HTERT RPE-1 (cell line): ENCODE results near the gene FMNL1.
"Not testable (repeated sequence)": the region's sequence is repeated elsewhere in the genome, so short reads cannot be mapped to it uniquely, and the experiment has no call there.

Experiments used
- in situ Hi-C: fragments of 300-500 bp; cut with MboI; formaldehyde crosslinking; loops from 4 replicates; pipeline ENCODE4 v1.14.3; 2020; ENCODE audit warnings: low sequenced_read_pairs

Gene FMNL1, protein sequence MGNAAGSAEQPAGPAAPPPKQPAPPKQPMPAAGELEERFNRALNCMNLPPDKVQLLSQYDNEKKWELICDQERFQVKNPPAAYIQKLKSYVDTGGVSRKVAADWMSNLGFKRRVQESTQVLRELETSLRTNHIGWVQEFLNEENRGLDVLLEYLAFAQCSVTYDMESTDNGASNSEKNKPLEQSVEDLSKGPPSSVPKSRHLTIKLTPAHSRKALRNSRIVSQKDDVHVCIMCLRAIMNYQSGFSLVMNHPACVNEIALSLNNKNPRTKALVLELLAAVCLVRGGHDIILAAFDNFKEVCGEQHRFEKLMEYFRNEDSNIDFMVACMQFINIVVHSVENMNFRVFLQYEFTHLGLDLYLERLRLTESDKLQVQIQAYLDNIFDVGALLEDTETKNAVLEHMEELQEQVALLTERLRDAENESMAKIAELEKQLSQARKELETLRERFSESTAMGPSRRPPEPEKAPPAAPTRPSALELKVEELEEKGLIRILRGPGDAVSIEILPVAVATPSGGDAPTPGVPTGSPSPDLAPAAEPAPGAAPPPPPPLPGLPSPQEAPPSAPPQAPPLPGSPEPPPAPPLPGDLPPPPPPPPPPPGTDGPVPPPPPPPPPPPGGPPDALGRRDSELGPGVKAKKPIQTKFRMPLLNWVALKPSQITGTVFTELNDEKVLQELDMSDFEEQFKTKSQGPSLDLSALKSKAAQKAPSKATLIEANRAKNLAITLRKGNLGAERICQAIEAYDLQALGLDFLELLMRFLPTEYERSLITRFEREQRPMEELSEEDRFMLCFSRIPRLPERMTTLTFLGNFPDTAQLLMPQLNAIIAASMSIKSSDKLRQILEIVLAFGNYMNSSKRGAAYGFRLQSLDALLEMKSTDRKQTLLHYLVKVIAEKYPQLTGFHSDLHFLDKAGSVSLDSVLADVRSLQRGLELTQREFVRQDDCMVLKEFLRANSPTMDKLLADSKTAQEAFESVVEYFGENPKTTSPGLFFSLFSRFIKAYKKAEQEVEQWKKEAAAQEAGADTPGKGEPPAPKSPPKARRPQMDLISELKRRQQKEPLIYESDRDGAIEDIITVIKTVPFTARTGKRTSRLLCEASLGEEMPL

DNA sequence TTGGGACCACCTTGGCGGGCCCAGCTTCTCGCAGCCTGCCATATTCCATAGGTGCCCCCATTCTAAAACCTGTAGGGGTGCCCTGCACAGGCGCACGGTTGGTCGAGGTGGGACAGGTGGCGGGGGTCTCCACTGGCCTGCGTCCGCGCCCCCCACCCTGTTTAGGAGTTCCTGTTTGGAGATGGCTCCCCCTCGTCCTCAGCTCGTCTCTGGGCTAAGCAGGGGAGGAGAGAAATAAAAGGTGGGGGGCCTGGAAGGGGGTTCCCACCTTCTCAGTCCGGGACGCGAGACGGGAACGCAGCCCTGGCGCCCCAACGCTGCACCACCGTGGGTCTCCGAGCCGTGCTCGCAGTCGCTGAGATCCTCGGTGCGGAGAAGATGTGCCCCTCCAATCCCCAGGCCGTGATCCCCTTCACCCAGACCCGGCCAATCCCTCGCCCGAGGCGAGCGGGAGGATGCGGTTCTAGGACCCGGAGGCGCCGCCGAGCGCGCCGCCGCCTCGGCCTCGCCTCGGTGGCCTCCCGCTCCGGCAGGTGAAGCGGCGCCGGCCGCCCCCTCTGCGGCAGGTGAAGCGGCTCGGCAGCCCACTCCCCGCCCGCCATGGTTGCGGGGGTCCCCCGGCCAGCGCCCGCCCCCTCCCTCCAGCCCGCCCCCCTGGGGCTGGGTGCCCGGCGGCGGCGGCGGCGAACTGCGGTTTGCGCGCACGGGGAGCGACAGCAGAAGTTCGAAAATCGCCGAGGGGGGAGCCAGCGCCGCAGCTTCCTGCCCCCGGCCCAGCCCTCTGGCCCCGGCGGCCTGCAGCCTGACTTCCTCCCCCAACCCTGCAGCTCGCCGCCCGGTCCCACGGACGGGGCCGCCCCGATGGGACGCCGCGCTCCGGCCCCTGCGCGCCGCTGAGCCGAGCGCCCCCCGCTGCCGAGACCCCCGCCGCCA is at the start of gene FMNL1:
TSS of gene FMNL1 (plus strand) at position 805 of the 933 bp plus-strand sequence. CDS start 240 bp downstream, outside the sequence.
- in situ Hi-C loops, result no loop called here

DNA sequence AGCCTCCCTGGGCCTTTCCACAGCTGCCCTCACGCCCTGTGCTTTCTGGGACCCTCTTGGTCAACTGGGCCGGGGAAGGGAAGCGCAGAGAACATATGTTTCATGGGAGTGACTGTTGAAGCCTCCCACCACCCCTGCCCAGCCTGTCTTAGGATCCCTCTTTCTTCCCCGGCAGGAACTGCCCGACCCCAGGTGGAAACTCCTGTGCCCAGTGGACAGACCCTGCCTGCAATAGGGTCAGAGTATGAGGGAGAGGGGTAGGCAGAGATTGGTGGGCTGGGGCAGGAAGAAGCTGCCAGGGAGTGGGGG is 49.5 kb upstream of the FMNL1 start:
- in situ Hi-C loops, result no loop called here

DNA sequence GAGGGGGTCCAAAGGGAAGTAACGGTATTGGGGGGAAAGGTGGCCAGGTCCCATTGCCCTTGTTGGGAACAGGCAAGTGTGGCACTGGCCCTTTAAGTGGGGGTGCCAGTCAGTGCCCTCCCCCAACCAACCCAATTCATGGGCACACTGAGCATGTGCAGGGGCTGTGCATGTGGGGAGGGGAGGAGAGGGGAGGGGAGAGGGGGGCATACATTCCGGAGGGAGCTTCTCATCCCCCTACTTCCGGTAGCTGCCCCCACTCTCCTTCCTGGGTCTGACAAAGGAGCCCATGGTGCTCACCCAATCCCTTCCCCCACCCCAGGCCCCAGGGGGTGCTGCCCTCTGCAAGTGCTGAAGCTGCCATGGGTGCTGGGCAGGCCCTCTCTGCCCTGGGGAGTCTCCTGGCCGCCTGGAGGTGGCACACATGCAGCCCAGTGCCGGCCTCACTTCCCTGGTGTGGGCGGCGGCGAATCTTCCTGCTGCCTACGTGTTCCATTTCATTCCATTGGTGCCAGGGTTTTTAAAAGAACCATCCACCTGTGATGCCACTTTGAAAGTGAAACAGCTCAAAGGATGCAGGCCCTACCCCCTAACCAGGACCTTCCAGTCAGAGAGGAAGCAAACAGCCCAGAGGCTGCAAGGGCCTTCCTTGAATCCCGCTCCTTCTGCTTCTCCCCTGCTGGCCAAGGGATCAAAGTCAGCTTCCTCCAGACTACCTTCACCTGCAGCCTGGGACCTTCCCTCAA is 49.0 kb upstream of the FMNL1 start:
- in situ Hi-C loops, result no loop called here

DNA sequence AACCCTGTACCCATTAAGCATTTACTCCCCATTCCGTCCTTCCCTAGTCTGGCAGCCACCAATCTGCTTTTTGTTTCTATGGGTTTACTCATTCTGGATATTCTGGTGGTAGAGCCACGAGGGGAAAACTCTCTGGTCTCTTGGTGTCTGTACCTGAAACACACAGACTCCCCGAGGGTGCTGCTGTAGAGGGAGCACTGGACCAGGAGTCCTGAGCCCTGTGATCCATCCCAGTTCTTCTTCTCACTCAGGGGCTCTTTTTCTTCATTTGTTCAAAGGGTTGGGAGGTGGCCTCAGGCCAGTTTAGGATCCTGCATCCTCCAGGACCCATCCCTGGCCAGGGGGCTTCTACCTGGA is 45.9 kb upstream of the FMNL1 start:
- in situ Hi-C loops, result no loop called here

DNA sequence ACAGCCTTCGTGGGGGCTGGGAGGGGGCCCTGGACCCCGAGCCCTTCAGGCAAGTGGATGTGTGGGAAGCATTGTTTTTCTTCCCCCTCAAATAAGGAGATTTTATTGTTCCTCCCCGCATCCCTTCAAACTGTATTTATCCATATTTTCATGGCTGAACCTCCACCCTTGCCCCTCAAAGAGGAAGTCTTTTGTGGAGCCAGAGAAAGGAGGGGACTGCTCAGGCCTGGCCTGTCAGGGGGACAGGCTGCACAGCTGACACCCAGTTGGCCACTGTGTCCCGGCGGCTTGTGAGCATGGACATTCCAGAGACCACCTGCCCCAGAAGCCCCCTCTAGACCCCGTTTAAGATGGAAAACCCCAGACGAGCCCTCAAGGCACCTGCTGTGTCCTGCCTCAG is 44.1 kb upstream of the FMNL1 start:
- in situ Hi-C loops, result no loop called here

DNA sequence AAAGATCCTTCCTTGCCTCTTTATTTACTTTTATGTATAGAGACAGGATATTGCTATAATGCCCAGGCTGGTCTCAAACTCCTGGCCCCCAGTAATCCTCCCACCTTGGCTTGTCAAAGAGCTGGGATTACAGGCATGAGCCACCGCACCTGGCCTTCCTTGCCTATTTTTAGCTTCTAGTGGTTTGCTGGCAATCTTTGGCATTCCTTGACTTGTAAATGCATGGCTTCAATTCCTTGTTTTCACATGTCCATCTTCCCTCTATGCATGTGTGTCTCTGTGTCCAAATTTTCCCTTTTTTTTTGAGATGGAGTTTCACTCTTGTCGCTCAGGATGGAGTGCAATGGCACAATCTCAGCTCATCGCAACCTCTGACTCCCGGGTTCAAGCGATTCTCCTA is 37.5 kb upstream of the FMNL1 start:
- in situ Hi-C loops, result no loop called here

DNA sequence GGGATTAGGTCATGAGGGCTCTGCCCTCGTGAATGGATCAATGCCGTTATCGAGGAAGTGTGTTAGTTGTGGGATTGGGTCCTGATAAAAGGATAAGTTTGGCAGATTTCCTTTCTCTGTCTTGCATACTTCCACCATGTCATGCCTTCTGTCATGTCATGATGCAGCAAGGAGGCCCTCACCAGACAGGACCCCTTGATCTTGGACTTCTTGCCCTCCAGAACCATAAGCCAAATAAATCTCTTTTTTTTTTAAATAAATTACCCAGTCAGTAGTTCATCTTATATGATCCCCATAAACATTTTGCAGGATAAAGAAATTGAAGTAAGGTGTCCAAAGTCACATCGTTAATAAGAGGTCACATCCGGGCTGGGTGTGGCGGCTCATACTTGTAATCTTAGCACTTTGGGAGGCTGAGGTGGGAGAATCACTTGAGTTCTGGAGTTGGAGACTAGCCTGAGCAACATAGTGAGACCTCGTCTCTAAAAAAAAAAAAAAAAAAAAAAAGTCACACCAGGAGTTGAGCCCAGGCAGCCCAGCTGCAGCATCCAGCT is 34.8 kb upstream of the FMNL1 start:
- in situ Hi-C loops, result no loop called here

DNA sequence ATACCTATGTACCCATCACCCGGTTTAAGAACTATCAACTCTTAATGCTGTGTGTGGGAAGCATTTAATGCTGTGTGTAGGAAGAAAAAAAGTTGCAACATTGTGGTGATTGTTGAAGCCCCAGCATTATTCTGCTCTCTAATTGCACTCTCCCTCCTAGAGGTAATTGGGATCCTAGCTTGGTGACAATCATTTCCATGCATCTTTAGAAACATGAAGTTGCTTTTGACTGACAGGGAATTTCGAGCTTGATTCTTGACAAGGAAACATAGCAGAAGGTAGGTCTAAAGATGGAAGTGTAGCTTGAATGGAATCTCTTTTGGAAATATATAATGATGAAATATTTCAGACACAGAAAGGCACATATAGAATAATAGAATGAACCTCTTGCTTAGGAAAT is 32.7 kb upstream of the FMNL1 start:
- in situ Hi-C loops, result no loop called here

DNA sequence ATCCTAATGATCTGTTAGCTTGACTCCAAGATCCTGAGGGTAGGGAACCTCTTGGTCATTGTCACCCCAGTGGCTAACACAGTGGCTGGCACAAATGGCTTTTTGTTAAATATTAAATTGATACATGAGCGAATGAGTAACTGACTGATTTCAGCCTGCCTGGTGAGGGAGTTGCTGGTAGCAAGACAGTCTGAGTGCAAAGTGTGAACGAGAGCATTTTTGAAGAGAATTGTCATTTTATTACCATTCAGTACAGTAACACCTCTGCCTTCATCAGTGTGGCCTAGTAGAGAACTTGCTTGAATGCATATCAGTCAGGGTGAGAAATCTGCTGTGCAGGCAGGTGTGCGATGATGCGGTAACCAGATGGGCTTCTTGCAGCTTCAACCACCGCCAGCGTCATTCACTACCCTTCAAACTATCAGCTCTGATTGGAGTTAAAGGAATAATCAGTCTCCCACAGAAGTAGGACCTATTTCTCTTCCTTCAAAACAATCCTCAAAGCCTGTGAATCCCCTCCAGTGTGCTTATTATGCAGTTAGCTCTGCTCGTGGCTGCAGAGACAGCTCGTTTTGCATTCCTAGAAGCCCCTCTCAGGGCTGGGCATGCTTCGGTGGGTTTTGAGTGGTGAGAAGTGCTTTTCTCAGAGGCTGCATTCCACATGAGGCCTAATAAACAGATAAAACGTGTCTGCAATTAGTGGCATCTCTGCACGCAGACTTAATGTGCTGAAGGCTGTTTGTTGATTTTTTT is 31.0 kb upstream of the FMNL1 start:
- in situ Hi-C loops, result no loop called here

DNA sequence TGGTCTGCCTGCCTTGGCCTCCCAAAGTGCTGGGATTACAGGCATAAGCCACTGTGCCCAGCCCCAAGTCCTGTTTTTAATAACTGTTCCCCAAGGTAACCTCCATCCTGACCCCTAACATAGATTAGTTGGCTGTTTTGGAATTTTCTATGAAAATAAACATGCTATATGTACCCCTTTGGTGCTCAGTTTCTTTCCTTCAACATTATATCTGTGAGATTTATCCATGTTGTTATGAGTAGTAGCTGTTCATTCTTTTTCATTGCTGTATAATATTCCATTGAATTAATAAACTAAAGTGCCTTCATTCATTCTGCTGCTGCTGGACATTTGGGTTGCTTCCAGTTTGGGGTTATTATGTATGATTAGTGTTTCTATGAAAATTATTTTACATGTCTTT is 26.3 kb upstream of the FMNL1 start:
- in situ Hi-C loops, result no loop called here

DNA sequence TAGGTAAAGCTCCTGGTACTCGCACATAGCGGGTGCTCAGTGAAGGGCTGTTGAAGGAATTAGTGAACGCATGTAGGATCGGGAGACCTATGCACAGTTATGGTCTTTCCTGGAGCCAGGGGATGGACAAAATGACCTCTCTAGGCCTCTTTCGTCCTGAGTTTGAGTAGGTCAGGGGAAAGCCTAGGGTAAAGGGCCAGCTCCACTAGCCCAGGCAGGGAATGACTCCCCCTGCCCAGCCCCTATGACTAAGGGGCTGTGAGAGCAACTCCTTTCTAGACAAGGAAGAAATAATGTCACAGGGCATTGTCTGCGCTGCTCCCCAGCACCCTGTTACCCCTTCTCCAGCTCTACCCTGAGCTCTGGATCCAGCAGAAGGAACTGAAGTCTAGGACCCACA is 24.6 kb upstream of the FMNL1 start:
- in situ Hi-C loops, result no loop called here

DNA sequence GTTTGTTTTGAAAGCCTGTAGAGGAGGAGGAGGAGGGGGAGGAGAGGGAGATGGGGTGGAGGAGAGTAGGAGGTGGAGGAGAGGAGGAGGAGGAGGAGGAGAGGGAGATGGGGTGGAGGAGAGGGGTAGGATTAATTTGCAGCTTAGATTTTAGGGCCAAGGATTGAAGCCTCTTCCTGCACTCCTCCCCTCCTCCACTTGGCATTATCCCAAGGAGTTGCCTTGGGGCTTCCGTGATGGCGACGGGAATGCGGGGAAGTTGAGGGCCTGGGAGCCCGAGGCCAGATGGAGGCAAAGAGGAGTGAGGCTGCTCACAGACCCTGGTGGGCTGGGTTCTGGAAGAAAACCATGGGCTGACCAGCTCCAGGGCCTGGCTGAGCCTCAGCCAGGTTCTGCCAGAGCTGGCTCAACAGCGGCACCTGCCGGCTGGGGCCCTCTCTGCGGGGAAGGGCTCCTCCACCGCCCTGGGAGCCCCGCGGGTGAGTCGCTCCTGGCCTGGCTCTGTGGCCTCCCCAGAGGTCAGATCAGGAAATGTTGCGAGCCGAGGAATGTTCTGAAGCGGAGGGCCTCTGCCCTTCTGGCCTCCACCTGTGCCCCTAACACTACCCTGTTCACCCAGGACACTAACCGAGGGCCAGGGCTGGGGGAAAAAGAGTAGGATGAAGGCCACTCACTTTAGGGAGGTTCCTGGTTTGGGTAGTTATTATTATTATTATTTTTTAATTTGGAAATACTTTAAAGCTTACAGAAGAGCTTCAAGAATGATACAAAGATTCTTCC is 23.9 kb upstream of the FMNL1 start:
- in situ Hi-C loops, result no loop called here

DNA sequence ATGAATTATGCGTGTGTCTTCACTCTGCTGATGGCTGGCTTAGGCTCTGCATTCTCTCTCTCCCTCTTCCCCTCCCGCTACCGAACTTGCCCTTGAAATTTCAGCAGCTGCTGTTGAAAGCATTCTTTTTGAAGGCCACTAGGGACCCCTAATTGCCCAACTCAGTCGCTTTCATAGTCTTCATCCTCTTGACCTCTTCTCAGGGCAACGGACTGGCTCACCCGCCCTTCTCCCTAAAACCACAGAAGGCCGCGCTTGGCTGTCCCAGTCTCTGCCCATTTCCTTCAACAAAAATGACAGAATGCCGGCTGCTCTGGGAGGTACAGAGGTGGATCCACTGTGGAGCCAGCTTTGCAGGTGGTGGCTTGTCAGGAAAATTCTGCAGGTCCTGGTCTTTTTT is 21.0 kb upstream of the FMNL1 start:
- in situ Hi-C loops, result no loop called here

DNA sequence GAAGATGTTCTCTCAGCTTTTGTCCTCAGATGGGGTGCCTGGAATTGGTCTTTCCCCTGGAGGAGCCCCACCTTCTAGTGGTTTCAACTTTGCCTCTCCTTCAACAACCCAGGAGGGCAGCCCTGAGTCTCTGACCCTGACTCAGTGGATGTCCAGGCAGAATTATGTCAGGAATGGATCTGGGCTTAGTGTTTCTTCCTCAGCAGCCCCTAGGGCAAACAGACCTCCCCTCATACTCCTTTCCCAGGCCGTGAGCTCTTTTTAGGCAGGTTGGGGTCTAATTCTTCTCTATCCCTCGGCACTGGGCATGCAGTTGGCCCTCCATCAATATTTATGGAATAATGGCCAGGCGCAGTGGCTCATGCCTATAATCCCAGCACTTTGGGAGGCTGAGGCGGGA is 20.2 kb upstream of the FMNL1 start:
- in situ Hi-C loops, result no loop called here

DNA sequence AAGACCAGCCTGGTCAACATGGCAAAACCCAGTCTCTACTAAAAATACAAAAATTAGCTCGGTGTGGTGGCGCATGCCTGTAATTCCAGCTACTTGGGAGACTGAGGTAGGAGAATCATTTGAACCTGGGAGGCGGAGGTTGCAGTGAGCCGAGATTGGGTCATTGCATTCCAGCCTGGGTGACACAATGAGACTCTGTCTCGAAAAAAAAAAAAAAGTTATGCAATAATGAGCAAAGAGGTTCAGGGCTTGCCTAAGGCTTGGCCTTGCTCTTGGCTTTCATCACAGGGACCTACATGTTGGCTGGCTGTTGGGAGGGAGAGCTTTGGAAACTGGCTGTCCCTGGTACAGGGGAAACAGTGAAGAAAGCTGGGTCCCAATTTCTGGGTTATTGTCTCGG is 19.8 kb upstream of the FMNL1 start:
- in situ Hi-C loops, result not testable (repeated sequence)

DNA sequence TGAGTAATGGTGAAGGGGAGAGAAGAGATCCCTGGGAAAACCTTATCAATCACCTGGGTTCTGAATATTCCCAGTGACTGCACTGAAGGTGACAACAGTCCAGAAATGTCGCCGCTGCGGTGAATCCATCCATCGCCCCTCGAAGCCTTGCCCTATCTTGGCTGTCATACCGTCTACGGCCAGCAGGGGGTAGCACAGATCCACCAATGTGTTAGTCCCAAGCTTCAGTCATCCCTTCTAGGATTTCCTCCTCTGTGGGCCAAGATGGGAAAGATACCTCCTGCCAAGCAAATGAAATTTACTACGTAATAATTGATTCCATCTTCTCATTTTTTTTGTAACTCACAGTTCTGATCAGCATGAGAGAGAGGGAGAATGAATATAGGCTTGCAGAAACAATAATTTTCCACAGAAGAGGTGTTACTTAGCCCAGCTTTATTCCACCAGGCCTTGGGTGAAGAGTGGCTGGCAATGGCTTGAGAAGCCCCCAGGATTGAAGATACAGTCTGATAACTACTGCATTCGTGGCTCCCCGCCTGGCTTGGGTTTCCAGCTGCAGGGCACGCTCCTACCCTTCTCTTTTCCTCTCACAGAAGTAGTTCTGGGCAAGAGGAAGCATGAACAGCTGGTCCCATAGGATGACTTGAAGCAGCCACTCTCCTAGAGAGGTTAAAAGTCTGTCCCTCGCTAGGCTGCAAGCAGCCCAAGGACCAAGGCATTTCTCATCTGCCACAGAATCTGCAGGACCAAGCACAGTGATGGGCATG is 2.6 kb upstream of the FMNL1 start:
- in situ Hi-C loops, result no loop called here

DNA sequence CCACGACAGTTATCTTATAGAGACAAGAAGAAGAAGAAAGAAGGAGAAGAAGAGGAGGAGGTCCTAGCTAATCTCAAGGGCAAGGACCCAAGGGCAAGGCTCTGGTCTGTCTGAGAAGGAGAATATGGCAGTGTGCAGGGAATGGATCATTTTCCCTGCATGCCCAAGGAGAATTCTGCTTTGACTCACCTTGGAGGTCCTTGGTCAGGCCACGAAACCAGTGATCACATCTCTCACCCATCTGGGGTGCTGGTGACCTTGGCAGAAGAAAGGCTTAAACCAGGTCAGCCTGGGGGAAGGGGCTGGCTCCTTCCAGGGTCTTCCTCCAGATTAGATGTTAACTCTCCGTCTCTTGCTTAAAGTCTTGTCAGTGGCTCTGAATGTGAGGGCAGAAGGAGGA is 1.6 kb upstream of the FMNL1 start:
- in situ Hi-C loops, result no loop called here

DNA sequence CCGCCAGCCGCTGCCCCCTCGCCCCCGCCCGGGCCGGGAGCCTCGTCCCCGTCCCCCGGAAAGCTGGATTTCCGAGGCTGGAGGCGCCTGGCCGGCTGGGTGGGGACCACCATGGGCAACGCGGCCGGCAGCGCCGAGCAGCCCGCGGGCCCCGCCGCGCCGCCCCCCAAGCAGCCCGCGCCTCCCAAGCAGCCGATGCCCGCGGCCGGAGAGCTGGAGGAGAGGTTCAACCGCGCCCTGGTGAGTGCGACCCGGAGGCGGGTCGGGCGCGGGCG is 266 bp downstream of the FMNL1 start:
- in situ Hi-C loops, result no loop called here
